H9 (cell line): Measurements from ENCODE around the gene SPRYD3. TPM values are rescaled to one million over a fixed set of nuclear protein-coding genes. Genes with fewer than 3 reads are reported as not detected.

Source experiments
- DNase-seq: peaks from one replicate; pipeline ENCODE4 v3.0.0-alpha.2; 2017
- H2AFZ ChIP-seq: one replicate; pipeline ENCODE4 v1.6.1; 2013; ENCODE audit warnings: mild to moderate bottlenecking, low read length, control low read depth, moderate library complexity
- H2AK5ac ChIP-seq: 2 replicates; pipeline ENCODE4 v1.6.1; 2013; ENCODE audit warnings: low read length, control low read depth, mixed read lengths; ENCODE audit not compliant: insufficient read length
- H2BK120ac ChIP-seq: one replicate; pipeline ENCODE4 v1.6.1; 2013; ENCODE audit warnings: low read depth, mild to moderate bottlenecking, low read length, control low read depth, inconsistent platforms; ENCODE audit not compliant: poor library complexity, severe bottlenecking
- H2BK12ac ChIP-seq: 2 replicates; pipeline ENCODE4 v1.6.1; 2013; ENCODE audit warnings: low read length, control low read depth, mixed read lengths, low read depth; ENCODE audit not compliant: insufficient read length
- H2BK15ac ChIP-seq: 2 replicates; pipeline ENCODE4 v1.6.1; 2013; ENCODE audit warnings: low read depth, low read length, control low read depth
- H2BK20ac ChIP-seq: one replicate; pipeline ENCODE4 v1.6.1; 2013; ENCODE audit warnings: low read depth, mild to moderate bottlenecking, low read length, control low read depth, inconsistent platforms; ENCODE audit not compliant: poor library complexity, severe bottlenecking
- H2BK5ac ChIP-seq: 2 replicates; pipeline ENCODE4 v1.6.1; 2013; ENCODE audit warnings: low read length, control low read depth, mixed read lengths; ENCODE audit not compliant: insufficient read length
- H3K14ac ChIP-seq: 2 replicates; pipeline ENCODE4 v1.6.1; 2013; ENCODE audit warnings: low read length, control low read depth; ENCODE audit not compliant: insufficient read depth
- H3K18ac ChIP-seq: 2 replicates; pipeline ENCODE4 v1.6.1; 2013; ENCODE audit warnings: low read depth, mild to moderate bottlenecking, mixed read lengths, low read length, control low read depth; ENCODE audit not compliant: insufficient read length
- H3K23ac ChIP-seq: 2 replicates; pipeline ENCODE4 v1.6.1; 2013; ENCODE audit warnings: low read length, control low read depth, mixed read lengths, low read depth; ENCODE audit not compliant: insufficient read length
- H3K23me2 ChIP-seq: 2 replicates; pipeline ENCODE4 v1.6.1; 2013; ENCODE audit warnings: low read depth, mild to moderate bottlenecking, mixed read lengths, low read length, control low read depth; ENCODE audit not compliant: insufficient read length, poor library complexity, severe bottlenecking
- H3K27ac ChIP-seq: 2 replicates; pipeline ENCODE4 v1.5.1; 2013; ENCODE audit warnings: low read length, control low read depth, mixed read lengths, low read depth; ENCODE audit not compliant: insufficient read length
- H3K27me3 ChIP-seq: 2 replicates; pipeline ENCODE4 v1.6.1; 2013; ENCODE audit warnings: low read length, control low read depth, inconsistent platforms; ENCODE audit not compliant: insufficient read depth
- H3K4ac ChIP-seq: 2 replicates; pipeline ENCODE4 v1.6.1; 2013; ENCODE audit warnings: low read depth, mild to moderate bottlenecking, control low read depth, inconsistent platforms, low read length, moderate library complexity
- H3K4me1 ChIP-seq: 2 replicates; pipeline ENCODE4 v1.6.1; 2013; ENCODE audit warnings: low read length, control low read depth, inconsistent platforms; ENCODE audit not compliant: insufficient read depth
- H3K4me2 ChIP-seq: 2 replicates; pipeline ENCODE4 v1.6.1; 2013; ENCODE audit warnings: low read length, control low read depth, mixed read lengths; ENCODE audit not compliant: insufficient read length, insufficient read depth
- H3K56ac ChIP-seq: 2 replicates; pipeline ENCODE4 v1.6.1; 2013; ENCODE audit warnings: low read depth, mild to moderate bottlenecking, mixed read lengths, low read length, control low read depth; ENCODE audit not compliant: insufficient read length
- H3K79me1 ChIP-seq: 2 replicates; pipeline ENCODE4 v1.6.1; 2013; ENCODE audit warnings: low read depth, mild to moderate bottlenecking, moderate library complexity, low read length, control low read depth, inconsistent platforms; ENCODE audit not compliant: insufficient read depth, poor library complexity, severe bottlenecking
- H3K79me2 ChIP-seq: 2 replicates; pipeline ENCODE4 v1.6.1; 2013; ENCODE audit warnings: low read length, control low read depth, inconsistent platforms; ENCODE audit not compliant: insufficient read depth
- H3K9ac ChIP-seq: 2 replicates; pipeline ENCODE4 v1.6.1; 2013; ENCODE audit warnings: low read length, control low read depth, mixed read lengths; ENCODE audit not compliant: insufficient read length; ENCODE audit errors: extremely low read depth
- H3K9me3 ChIP-seq: one replicate; pipeline ENCODE4 v1.6.1; 2013; ENCODE audit warnings: low read depth, low read length, inconsistent platforms; ENCODE audit not compliant: control insufficient read depth
- H3T11ph ChIP-seq: one replicate; pipeline ENCODE4 v1.6.1; 2013; ENCODE audit warnings: mild to moderate bottlenecking, low read length, control low read depth, inconsistent platforms
- H4K20me1 ChIP-seq: one replicate; pipeline ENCODE4 v1.6.1; 2013; ENCODE audit not compliant: control insufficient read depth, insufficient read length, insufficient read depth
- H4K5ac ChIP-seq: 2 replicates; pipeline ENCODE4 v1.6.1; 2013; ENCODE audit warnings: low read depth, mild to moderate bottlenecking, mixed read lengths, low read length, control low read depth; ENCODE audit not compliant: insufficient read length
- H4K8ac ChIP-seq: replicated peaks from 2 replicates; pipeline ENCODE4 v1.6.1; 2013; ENCODE audit warnings: low read length, control low read depth, mixed read lengths, low read depth; ENCODE audit not compliant: insufficient read length
- H4K91ac ChIP-seq: 2 replicates; pipeline ENCODE4 v1.6.1; 2013; ENCODE audit warnings: low read depth, mild to moderate bottlenecking, moderate library complexity, mixed read lengths, low read length, control low read depth; ENCODE audit not compliant: insufficient read length
- H3K27ac Mint-ChIP-seq, 3 experiments: 2 replicates in 2 of 3; 3 replicates in 1 of 3; pipeline ENCODE4 v1.8.0; 2020 to 2021; ENCODE audit warnings: mixed read lengths in 3 of 3, mild to moderate bottlenecking in 1 of 3, moderate library complexity in 1 of 3
- H3K27me3 Mint-ChIP-seq: 2 replicates; pipeline ENCODE4 v1.8.0; 2021; ENCODE audit warnings: low read depth, mild to moderate bottlenecking, moderate library complexity, mixed read lengths
- H3K36me3 Mint-ChIP-seq, 3 experiments: 2 replicates in 2 of 3; 3 replicates in 1 of 3; pipeline ENCODE4 v1.8.0; 2020 to 2021; ENCODE audit warnings: low read depth in 3 of 3, mixed read lengths in 3 of 3; ENCODE audit not compliant: insufficient read depth in 1 of 3
- H3K4me1 Mint-ChIP-seq, 2 experiments: 2 replicates each; pipeline ENCODE4 v1.8.0; 2020; ENCODE audit warnings: mixed read lengths in 2 of 2
- H3K4me3 Mint-ChIP-seq, 2 experiments: 2 replicates in 1 of 2; 3 replicates in 1 of 2; pipeline ENCODE4 v1.8.0; 2020 to 2021; ENCODE audit warnings: mild to moderate bottlenecking in 2 of 2, mixed read lengths in 2 of 2, moderate library complexity in 1 of 2
- H3K9me3 Mint-ChIP-seq, 2 experiments: 2 replicates in 1 of 2; 3 replicates in 1 of 2; pipeline ENCODE4 v1.8.0; 2020; ENCODE audit warnings: mild to moderate bottlenecking in 2 of 2, mixed read lengths in 2 of 2, moderate library complexity in 1 of 2
- whole genome bisulfite sequencing: extraction: QIAGEN DNeasy Blood & Tissue Kit; methylation state at CpG from one replicate; pipeline ENCODE4 v1.1.7; 2013; ENCODE audit warnings: missing lambda C conversion rate, low lambda C conversion rate, mixed read lengths; ENCODE audit not compliant: insufficient read length; ENCODE audit errors: extremely low coverage; 5-methylcytosine and 5-hydroxymethylcytosine counted together
- total RNA-seq: library from RNA; stranded (reverse); gene quantifications from 2 replicates; pipeline ENCODE4 v1.2.1, GENCODE V29; 2021
- TF ChIP-seq, protein P1 (sequence below): fragments of 200-600 bp; sonication (generic); conservative IDR thresholded peaks from 3 replicates; pipeline ENCODE4 v1.8.0; 2021; ENCODE audit warnings: antibody characterized with exemption, mild to moderate bottlenecking

Gene SPRYD3
- total RNA-seq, 1 experiment from 2014 or later: 6.5 TPM

DNA sequence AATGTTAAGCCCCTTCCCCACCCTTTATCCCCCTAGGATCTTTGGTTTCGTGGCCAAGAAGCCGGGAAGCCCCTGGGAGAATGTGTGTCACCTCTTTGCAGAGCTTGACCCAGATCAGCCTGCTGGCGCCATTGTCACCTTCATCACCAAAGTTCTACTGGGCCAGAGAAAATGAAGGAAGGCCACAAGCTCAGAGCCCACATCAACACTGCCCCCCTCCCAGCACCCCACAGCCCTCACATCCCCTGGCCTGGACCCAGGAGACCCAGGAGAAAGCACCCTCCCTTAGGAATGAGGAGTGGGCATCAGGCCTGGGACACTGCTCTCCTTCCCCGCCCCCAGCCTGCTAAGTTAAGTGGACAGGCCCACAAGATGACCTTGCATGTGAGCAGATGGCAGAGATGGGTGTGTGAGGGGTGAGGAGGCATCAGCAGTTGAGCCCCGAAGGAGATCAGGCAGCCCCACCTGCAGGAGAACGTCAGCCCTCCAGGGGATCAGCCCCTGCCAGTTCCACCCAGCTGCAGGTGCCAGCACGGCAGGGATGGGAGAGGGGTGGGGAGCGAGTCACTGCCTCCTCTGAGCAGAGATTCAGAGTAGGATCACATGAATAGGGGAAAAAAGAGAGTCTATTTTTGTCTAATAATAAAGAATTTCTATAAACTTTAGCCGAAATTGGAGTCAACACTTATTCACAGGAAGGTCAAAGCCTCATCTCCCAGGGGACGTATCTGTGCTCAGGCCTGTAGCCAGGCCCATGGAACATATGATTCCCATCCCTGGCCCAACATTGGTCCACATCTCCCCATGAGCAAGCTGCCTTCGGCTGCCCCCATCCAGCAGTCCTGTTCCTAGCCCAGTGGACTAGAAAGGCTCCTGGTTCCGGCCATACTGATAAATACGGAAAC is 15.2 kb downstream of the SPRYD3 start:
- Histone ChIP-seq H3K56ac (no peak overlapping the region), H3K27me3 (peaks cover 2% of the 10 kb centered on the region; the same call in 1 of the 2 replicates), H3K79me1 (no peaks in the 10 kb centered on the region), H2BK5ac (no peak overlapping the region), H3K4ac (no peak overlapping the region), H2BK20ac (no peak overlapping the region), H3K9me3 (no peaks in the 10 kb centered on the region), H3K18ac (no peak overlapping the region), H3K27ac (no peak overlapping the region), H3K23me2 (no peaks in the 10 kb centered on the region), H2BK120ac (no peak overlapping the region), H4K20me1 (no peaks in the 10 kb centered on the region), H3K4me2 (no peak overlapping the region), H4K5ac (no peak overlapping the region), H4K8ac (no peak overlapping the region), H3K9ac (no peak overlapping the region), H4K91ac (no peak overlapping the region), H3K14ac (no peak overlapping the region), H2AK5ac (no peak overlapping the region), H3T11ph (no peak overlapping the region), H3K23ac (no peak overlapping the region), H2BK15ac (no peak overlapping the region), H2BK12ac (no peak overlapping the region), H2AFZ (no peak overlapping the region), H3K4me1 (no peaks in the 10 kb centered on the region), H3K79me2 (no peaks in the 10 kb centered on the region)
- Mint-ChIP-seq H3K27ac (no peak overlapping the region), H3K9me3 (no peaks in the 10 kb centered on the region), H3K27me3 (peaks cover 31% of the 10 kb centered on the region), H3K4me1 (peaks cover 17 to 21% of the 10 kb centered on the region in 2 experiments), H3K36me3 (peaks cover 2 to 8% (median 4%) of the 10 kb centered on the region in 3 experiments; a peak in 4 of 7 replicates), H3K4me3 (no peak overlapping the region)
- TF ChIP-seq, protein P1, sequence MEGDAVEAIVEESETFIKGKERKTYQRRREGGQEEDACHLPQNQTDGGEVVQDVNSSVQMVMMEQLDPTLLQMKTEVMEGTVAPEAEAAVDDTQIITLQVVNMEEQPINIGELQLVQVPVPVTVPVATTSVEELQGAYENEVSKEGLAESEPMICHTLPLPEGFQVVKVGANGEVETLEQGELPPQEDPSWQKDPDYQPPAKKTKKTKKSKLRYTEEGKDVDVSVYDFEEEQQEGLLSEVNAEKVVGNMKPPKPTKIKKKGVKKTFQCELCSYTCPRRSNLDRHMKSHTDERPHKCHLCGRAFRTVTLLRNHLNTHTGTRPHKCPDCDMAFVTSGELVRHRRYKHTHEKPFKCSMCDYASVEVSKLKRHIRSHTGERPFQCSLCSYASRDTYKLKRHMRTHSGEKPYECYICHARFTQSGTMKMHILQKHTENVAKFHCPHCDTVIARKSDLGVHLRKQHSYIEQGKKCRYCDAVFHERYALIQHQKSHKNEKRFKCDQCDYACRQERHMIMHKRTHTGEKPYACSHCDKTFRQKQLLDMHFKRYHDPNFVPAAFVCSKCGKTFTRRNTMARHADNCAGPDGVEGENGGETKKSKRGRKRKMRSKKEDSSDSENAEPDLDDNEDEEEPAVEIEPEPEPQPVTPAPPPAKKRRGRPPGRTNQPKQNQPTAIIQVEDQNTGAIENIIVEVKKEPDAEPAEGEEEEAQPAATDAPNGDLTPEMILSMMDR: no peak
- no peak for DNase-seq
- no CpG with 5 or more reads among the region's 13 CpGs for WGBS
